ENCODE results near the gene BRCA2. TPM values are rescaled to one million over a fixed set of nuclear protein-coding genes. Genes with fewer than 3 reads are reported as not detected.

Gene BRCA2
- total and polyA plus RNA-seq, 2 donors (not counting 1 experiment from before 2014, with no cell fraction given), result 1.2 to 6.0 TPM

- TF ChIP-seq CTCF (IDR thresholded peaks at IDR 0.05), result no peak
- TF ChIP-seq EZH2 (IDR thresholded peaks at IDR 0.05; ENCODE audit: borderline replicate concordance, insufficient read depth, low read depth, low read length, poor library complexity, severe bottlenecking), result no peak
- Histone ChIP-seq H4K20me1 (ENCODE audit: control insufficient read depth, insufficient read depth, low read length, poor library complexity, severe bottlenecking) (no peaks in the 10 kb centered on the region), H3K4me3 (ENCODE audit: control extremely low read depth in 1 of 5, extremely low read depth in 1 of 5, insufficient read depth in 1 of 5, low read depth in 2 of 5, low read length in 4 of 5) (no peak overlapping the region), H3K9ac (ENCODE audit: low read length) (no peak overlapping the region), H3K36me3 (replicated peaks in 1 of 2; ENCODE audit: control extremely low read depth in 1 of 2, control insufficient read depth in 1 of 2, extremely low read depth in 1 of 2, insufficient read depth in 2 of 2, low read length in 1 of 2) (no peaks in the 10 kb centered on the region), H2AFZ (ENCODE audit: insufficient read depth, low read depth, low read length, poor library complexity, severe bottlenecking) (no peak overlapping the region), H3K4me1 (ENCODE audit: control insufficient read depth in 2 of 2, insufficient read depth in 2 of 2, low read length in 2 of 2) (no peaks in the 10 kb centered on the region), H3K79me2 (ENCODE audit: control insufficient read depth, insufficient read depth, low read length) (no peaks in the 10 kb centered on the region), H3K4me2 (replicated peaks; ENCODE audit: low read depth, low read length, poor library complexity, severe bottlenecking) (no peak overlapping the region), H3K27ac (ENCODE audit: low read length in 2 of 2) (no peak overlapping the region), H3K9me3 (ENCODE audit: control extremely low read depth in 1 of 3, control insufficient read depth in 2 of 3, insufficient read depth in 1 of 3, low read length in 2 of 3) (peaks cover 0 to 6% (median 0%) of the 10 kb centered on the region in 3 donors), H3K27me3 (replicated peaks in 1 of 4; ENCODE audit: control extremely low read depth in 1 of 4, control insufficient read depth in 3 of 4, insufficient read depth in 4 of 4, low read length in 3 of 4) (no peaks in the 10 kb centered on the region)
- ChIA-PET CTCF (no interaction called here), POLR2A (no interaction called here)
- no peaks in the 10 kb centered on the region for H3K4me1 Mint-ChIP-seq
- no peaks in the 10 kb centered on the region for H3K27me3 Mint-ChIP-seq
- H3K27ac Mint-ChIP-seq, result no peak overlapping the region
- intact Hi-C loops (cut with micrococcal nuclease), result no loop called here
- ATAC-seq (ENCODE audit: low read depth) (no peak), DNase-seq (no peak)
- 100% methylated on average over 1 of the region's 2 CpGs for WGBS (ENCODE audit: insufficient coverage)
- no peak overlapping the region for H3K4me3 Mint-ChIP-seq
- H3K9me3 Mint-ChIP-seq (ENCODE audit: insufficient read depth), result no peaks in the 10 kb centered on the region
These were observed 47.3 kb downstream of the BRCA2 start for GRCh38 chr13:32362574-32362973.

DNA sequence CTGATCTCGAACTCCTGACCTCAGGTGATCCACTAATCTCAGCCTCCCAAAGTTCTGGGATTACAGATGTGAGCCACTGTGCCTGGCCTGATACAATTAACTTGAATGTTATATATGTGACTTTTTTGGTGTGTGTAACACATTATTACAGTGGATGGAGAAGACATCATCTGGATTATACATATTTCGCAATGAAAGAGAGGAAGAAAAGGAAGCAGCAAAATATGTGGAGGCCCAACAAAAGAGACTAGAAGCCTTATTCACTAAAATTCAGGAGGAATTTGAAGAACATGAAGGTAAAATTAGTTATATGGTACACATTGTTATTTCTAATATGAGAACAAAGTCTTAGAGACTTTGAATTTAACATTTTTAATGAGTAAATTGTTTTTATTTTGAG lies 55.5 kb downstream of the BRCA2 start:
- POLR2A ChIA-PET, result no interaction called here
- H3K4me1 Mint-ChIP-seq, result no peaks in the 10 kb centered on the region
- Histone ChIP-seq H3K36me3 (replicated peaks in 1 of 2; ENCODE audit: control extremely low read depth in 1 of 2, control insufficient read depth in 1 of 2, extremely low read depth in 1 of 2, insufficient read depth in 2 of 2, low read length in 1 of 2) (no peaks in the 10 kb centered on the region), H3K27ac (ENCODE audit: low read length in 2 of 2) (no peak overlapping the region), H4K20me1 (ENCODE audit: control insufficient read depth, insufficient read depth, low read length, poor library complexity, severe bottlenecking) (no peaks in the 10 kb centered on the region), H3K4me1 (ENCODE audit: control insufficient read depth in 2 of 2, insufficient read depth in 2 of 2, low read length in 2 of 2) (no peaks in the 10 kb centered on the region), H3K4me2 (replicated peaks; ENCODE audit: low read depth, low read length, poor library complexity, severe bottlenecking) (no peak overlapping the region), H3K4me3 (ENCODE audit: control extremely low read depth in 1 of 5, extremely low read depth in 1 of 5, insufficient read depth in 1 of 5, low read depth in 2 of 5, low read length in 4 of 5) (no peak overlapping the region), H3K79me2 (ENCODE audit: control insufficient read depth, insufficient read depth, low read length) (no peaks in the 10 kb centered on the region), H2AFZ (ENCODE audit: insufficient read depth, low read depth, low read length, poor library complexity, severe bottlenecking) (no peak overlapping the region), H3K9me3 (ENCODE audit: control extremely low read depth in 1 of 3, control insufficient read depth in 2 of 3, insufficient read depth in 1 of 3, low read length in 2 of 3) (peaks cover 0 to 4% (median 0%) of the 10 kb centered on the region in 3 donors), H3K9ac (ENCODE audit: low read length) (no peak overlapping the region), H3K27me3 (replicated peaks in 1 of 4; ENCODE audit: control extremely low read depth in 1 of 4, control insufficient read depth in 3 of 4, insufficient read depth in 4 of 4, low read length in 3 of 4) (no peaks in the 10 kb centered on the region)
- no peaks in the 10 kb centered on the region for H3K27me3 Mint-ChIP-seq
- intact Hi-C loops (cut with micrococcal nuclease), result no loop called here
- 100% methylated on average over 1 of the region's 2 CpGs for WGBS (ENCODE audit: insufficient coverage)
- ATAC-seq (ENCODE audit: low read depth) (no peak), DNase-seq (no peak)
- H3K9me3 Mint-ChIP-seq (ENCODE audit: insufficient read depth), result peaks cover 3% of the 10 kb centered on the region
- CTCF ChIA-PET, result no interaction called here
- H3K27ac Mint-ChIP-seq, result no peak overlapping the region
- H3K4me3 Mint-ChIP-seq, result no peak overlapping the region
- TF ChIP-seq CTCF (IDR thresholded peaks at IDR 0.05) (no peak), EZH2 (IDR thresholded peaks at IDR 0.05; ENCODE audit: borderline replicate concordance, insufficient read depth, low read depth, low read length, poor library complexity, severe bottlenecking) (no peak)

Measured in B cell (primary cell).